Stomach (tissue), 4 donors: ENCODE results near the gene SEMA4D.

Source experiments
- CTCF ChIP-seq, 7 experiments: fragments of 450-650 bp in 4 of 7; fragments of 200-600 bp in 3 of 7; sonication (generic) in 3 of 7; IDR thresholded peaks; one replicate each; pipeline ENCODE4 v1.5.1; 2016 to 2019; ENCODE audit warnings: antibody characterized with exemption in 7 of 7, control low read depth in 2 of 7, mild to moderate bottlenecking in 1 of 7
- POLR2A ChIP-seq, 4 donors: fragments of 450-650 bp; IDR thresholded peaks; one replicate each; pipeline ENCODE4 v1.6.1; 2016; ENCODE audit warnings: antibody characterized with exemption in 4 of 4, control low read depth in 2 of 4, mild to moderate bottlenecking in 1 of 4, moderate library complexity in 1 of 4

GRCh38 chr9:89515416-89515815, 17.5 kb upstream of the SEMA4D start:
- TF ChIP-seq POLR2A (IDR thresholded peaks at IDR 0.05) (no peak), CTCF (IDR thresholded peaks at IDR 0.05) (no peak)
